ENCODE results near the gene ASB5. TPM values are rescaled to one million over a fixed set of nuclear protein-coding genes. Genes with fewer than 3 reads are reported as not detected.

ASB5 gene
- total and polyA plus RNA-seq, 9 of the 15 experiments (the other 6 are each of a cell fraction or from before 2014, with no cell fraction given): not detected

DNA sequence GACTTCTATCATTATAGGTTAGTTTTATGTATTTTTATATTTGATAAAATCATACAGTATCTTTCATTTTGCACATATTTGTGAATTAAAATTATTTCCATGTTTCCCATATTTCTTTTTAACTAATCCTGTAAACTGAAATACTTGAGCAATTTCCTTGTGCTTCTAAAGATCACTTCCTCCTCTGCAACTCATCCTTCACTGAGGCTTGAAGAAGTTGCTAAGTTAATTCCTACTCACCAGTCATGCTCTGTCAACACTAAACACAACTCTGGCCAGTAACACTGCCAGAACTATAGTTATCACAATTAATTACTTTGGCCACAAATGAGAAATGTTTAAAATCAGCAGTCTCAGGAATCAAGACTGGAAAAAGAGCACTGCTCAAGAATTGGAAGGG is 80.4 kb downstream of the ASB5 start:
- ChIA-PET POLR2A (no interaction called here), CTCF (ENCODE audit: low intra/inter-chr PET ratio) (no interaction called here)
- ATAC-seq: no peak
- Histone ChIP-seq H3K4me1 (replicated peaks in 1 of 2; ENCODE audit: control insufficient read depth in 2 of 2, insufficient read depth in 2 of 2, low read length in 2 of 2) (no peaks in the 10 kb centered on the region), H3K36me3 (ENCODE audit: control insufficient read depth, insufficient read depth, low read length) (no peaks in the 10 kb centered on the region), H4K20me1 (replicated peaks; ENCODE audit: control insufficient read depth, insufficient read depth, low read length) (no peaks in the 10 kb centered on the region), H2AFZ (ENCODE audit: low read depth, low read length) (no peak overlapping the region), H3K9me1 (ENCODE audit: control insufficient read depth, insufficient read depth, low read length) (no peaks in the 10 kb centered on the region), H3K27me3 (ENCODE audit: control insufficient read depth in 2 of 2, insufficient read depth in 2 of 2, low read length in 2 of 2) (no peaks in the 10 kb centered on the region), H3K4me2 (ENCODE audit: insufficient read depth, low read length) (no peak overlapping the region), H3K27ac (ENCODE audit: extremely low read depth, low read depth, low read length) (no peak overlapping the region), H3K4me3 (no peak overlapping the region), H3K9me3 (replicated peaks; ENCODE audit: control insufficient read depth, insufficient read depth, low read depth, low read length) (no peaks in the 10 kb centered on the region), H3K9ac (ENCODE audit: insufficient read depth in 1 of 2, low read depth in 2 of 2, low read length in 2 of 2) (no peak overlapping the region), H3K79me2 (ENCODE audit: control insufficient read depth, insufficient read depth, low read length) (no peaks in the 10 kb centered on the region)
- TF ChIP-seq FOXK2 (conservative IDR thresholded peaks at IDR 0.05 in 1 of 2, IDR thresholded peaks at IDR 0.05 in 1 of 2; ENCODE audit: low read depth in 2 of 2) (no peak), NCOA1 (IDR thresholded peaks at IDR 0.05; ENCODE audit: low read depth) (no peak), KLF1 (tag; IDR thresholded peaks at IDR 0.05) (no peak), ZNF408 (CRISPR knock-in tag; IDR thresholded peaks at IDR 0.05; ENCODE audit: low read depth) (no peak), SUPT5H (IDR thresholded peaks at IDR 0.05) (no peak), TCFL5 (CRISPR knock-in tag; conservative IDR thresholded peaks at IDR 0.05) (no peak)
- TF ChIP-seq, protein P1, sequence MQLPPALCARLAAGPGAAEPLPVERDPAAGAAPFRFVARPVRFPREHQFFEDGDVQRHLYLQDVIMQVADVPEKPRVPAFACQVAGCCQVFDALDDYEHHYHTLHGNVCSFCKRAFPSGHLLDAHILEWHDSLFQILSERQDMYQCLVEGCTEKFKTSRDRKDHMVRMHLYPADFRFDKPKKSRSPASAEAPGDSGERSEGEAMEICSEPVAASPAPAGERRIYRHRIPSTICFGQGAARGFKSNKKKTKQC (CRISPR knock-in tag; IDR thresholded peaks at IDR 0.05): no peak
- TF ChIP-seq, protein P2, sequence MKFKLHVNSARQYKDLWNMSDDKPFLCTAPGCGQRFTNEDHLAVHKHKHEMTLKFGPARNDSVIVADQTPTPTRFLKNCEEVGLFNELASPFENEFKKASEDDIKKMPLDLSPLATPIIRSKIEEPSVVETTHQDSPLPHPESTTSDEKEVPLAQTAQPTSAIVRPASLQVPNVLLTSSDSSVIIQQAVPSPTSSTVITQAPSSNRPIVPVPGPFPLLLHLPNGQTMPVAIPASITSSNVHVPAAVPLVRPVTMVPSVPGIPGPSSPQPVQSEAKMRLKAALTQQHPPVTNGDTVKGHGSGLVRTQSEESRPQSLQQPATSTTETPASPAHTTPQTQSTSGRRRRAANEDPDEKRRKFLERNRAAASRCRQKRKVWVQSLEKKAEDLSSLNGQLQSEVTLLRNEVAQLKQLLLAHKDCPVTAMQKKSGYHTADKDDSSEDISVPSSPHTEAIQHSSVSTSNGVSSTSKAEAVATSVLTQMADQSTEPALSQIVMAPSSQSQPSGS (CRISPR knock-in tag; IDR thresholded peaks at IDR 0.05): no peak
- TF ChIP-seq, protein P3, sequence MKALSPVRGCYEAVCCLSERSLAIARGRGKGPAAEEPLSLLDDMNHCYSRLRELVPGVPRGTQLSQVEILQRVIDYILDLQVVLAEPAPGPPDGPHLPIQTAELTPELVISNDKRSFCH (CRISPR knock-in tag; IDR thresholded peaks at IDR 0.05): no peak
- TF ChIP-seq, protein P3 (tag; IDR thresholded peaks at IDR 0.05): no peak
- in situ Hi-C loops (cut with MboI) (no loop called here), intact Hi-C loops (cut with micrococcal nuclease) (no loop called here)
- DNase-seq (ENCODE audit: extremely low read depth in 1 of 4, low spot score in 3 of 4): no peak
- BruUV-seq (replicated peaks): no TSS peak
- FAIRE-seq: no peak
